PC-9 (cell line): ENCODE measurements around the gene KCNV2. TPM values are rescaled to one million over a fixed set of nuclear protein-coding genes. Genes with fewer than 3 reads are reported as not detected.

ENCODE experiments used
- BruUV-seq: library from RNA; stranded (reverse); fragments of 400-500 nt; replicated peaks from 2 replicates; lab custom pipeline; 2021; lab: Mats Ljungman, UMichigan
- CTCF ChIA-PET: fragments of 300-600 bp; sonication (Branson Sonifier 250); formaldehyde crosslinking; loops from one replicate; lab custom pipeline; 2022; ENCODE audit warnings: antibody characterized with exemption; lab: Charles Lee
- POLR2A ChIA-PET: fragments of 300-600 bp; sonication (Branson Sonifier 250); formaldehyde crosslinking; loops from one replicate; lab custom pipeline; 2022; ENCODE audit warnings: antibody characterized with exemption; ENCODE audit not compliant: unreplicated experiment; lab: Charles Lee
- DNase-seq, 2 experiments: peaks; one replicate each; pipeline versions ENCODE4 v3.0.0 to v3.0.0-alpha.2; 2015 to 2022; ENCODE audit warnings: mixed read lengths in 1 of 2
- H2AFZ ChIP-seq: fragments of 200-600 bp; sonication (generic); 2 replicates; pipeline ENCODE4 v1.8.1; 2017; ENCODE audit warnings: antibody characterized with exemption
- H3F3A ChIP-seq: fragments of 200-600 bp; sonication (generic); 2 replicates; pipeline ENCODE4 v1.8.1; 2017; ENCODE audit warnings: antibody characterized with exemption, mild to moderate bottlenecking, low read depth; ENCODE audit not compliant: insufficient read depth
- H3K27ac ChIP-seq: fragments of 200-600 bp; sonication (generic); 2 replicates; pipeline ENCODE4 v1.6.1; 2016; ENCODE audit warnings: mixed run types
- H3K27me3 ChIP-seq: fragments of 200-600 bp; sonication (generic); 2 replicates; pipeline ENCODE4 v1.6.1; 2016; ENCODE audit warnings: low read depth, mixed run types; ENCODE audit not compliant: insufficient read depth
- H3K36me3 ChIP-seq: fragments of 200-600 bp; sonication (generic); 2 replicates; pipeline ENCODE4 v1.6.1; 2016; ENCODE audit warnings: low read depth, mixed run types
- H3K4me1 ChIP-seq: fragments of 200-600 bp; sonication (generic); replicated peaks from 2 replicates; pipeline ENCODE4 v1.6.1; 2016; ENCODE audit warnings: mixed run types; ENCODE audit not compliant: insufficient read depth
- H3K4me2 ChIP-seq: fragments of 200-600 bp; sonication (generic); 2 replicates; pipeline ENCODE4 v1.6.1; 2017; ENCODE audit warnings: mixed run types
- H3K4me3 ChIP-seq: fragments of 200-600 bp; sonication (generic); 2 replicates; pipeline ENCODE4 v1.6.1; 2016; ENCODE audit warnings: mixed run types
- H3K79me2 ChIP-seq: fragments of 200-600 bp; sonication (generic); 2 replicates; pipeline ENCODE4 v1.6.1; 2017; ENCODE audit warnings: low read depth, mixed run types
- H3K9me2 ChIP-seq: fragments of 200-600 bp; sonication (generic); 2 replicates; pipeline ENCODE4 v1.8.1; 2017; ENCODE audit warnings: mild to moderate bottlenecking; ENCODE audit not compliant: insufficient read depth
- H3K9me3 ChIP-seq: fragments of 200-600 bp; sonication (generic); 2 replicates; pipeline ENCODE4 v1.8.1; 2016; ENCODE audit warnings: low read depth; ENCODE audit not compliant: insufficient read depth
- H4K20me1 ChIP-seq: fragments of 200-600 bp; sonication (generic); 2 replicates; pipeline ENCODE4 v1.8.1; 2017; ENCODE audit not compliant: insufficient read depth
- EZH2 ChIP-seq: fragments of 200-600 bp; sonication (generic); IDR thresholded peaks from 2 replicates; pipeline ENCODE4 v1.8.0; 2017; ENCODE audit warnings: antibody characterized with exemption, low read depth
- intact Hi-C: fragments of 100-400 bp; cut with micrococcal nuclease; formaldehyde crosslinking; loops from one replicate; pipeline ENCODE4 v1.10.0; 2022; ENCODE audit not compliant: unreplicated experiment
- total RNA-seq: library from RNA; stranded (reverse); gene quantifications from 2 replicates; pipeline ENCODE4 v1.2.3, GENCODE V29; 2021
- TF ChIP-seq, protein P1 (sequence below): fragments of 200-600 bp; sonication (generic); conservative IDR thresholded peaks from 2 replicates; pipeline ENCODE4 v1.6.1; 2017; ENCODE audit warnings: mixed run types, antibody characterized with exemption, mild to moderate bottlenecking, moderate library complexity

The KCNV2 gene
- total RNA-seq, 1 experiment from 2014 or later: not detected

DNA sequence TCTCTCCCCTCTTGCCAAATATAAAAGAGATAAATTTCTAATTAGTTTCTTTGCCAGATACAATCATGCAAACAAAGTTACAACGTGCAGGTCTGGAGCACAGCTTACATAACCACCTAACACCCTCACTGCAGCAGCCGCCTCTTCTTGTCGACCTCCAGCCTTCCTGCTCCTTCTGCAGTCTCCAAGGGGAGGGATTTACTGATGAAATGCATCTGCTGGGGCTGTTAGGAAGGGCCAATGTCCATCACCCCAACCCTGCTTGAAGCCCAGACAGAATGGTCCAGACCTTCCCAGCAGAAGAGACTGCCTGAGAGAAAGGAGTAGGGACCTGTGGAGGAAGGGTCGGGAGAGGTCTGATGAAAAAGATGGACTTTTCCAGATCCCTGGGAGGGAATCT is 15.2 kb downstream of the KCNV2 start:
- H3F3A ChIP-seq: no peaks in the 10 kb centered on the region
- H3K79me2 ChIP-seq: no peaks in the 10 kb centered on the region
- H3K27me3 ChIP-seq: no peaks in the 10 kb centered on the region
- no peak for DNase-seq
- H2AFZ ChIP-seq: no peak overlapping the region
- no peak overlapping the region for H3K27ac ChIP-seq
- no peaks in the 10 kb centered on the region for H3K9me2 ChIP-seq
- intact Hi-C loops: no loop called here
- no peak overlapping the region for H3K4me3 ChIP-seq
- no peak for TF ChIP-seq EZH2
- TF ChIP-seq, protein P1, sequence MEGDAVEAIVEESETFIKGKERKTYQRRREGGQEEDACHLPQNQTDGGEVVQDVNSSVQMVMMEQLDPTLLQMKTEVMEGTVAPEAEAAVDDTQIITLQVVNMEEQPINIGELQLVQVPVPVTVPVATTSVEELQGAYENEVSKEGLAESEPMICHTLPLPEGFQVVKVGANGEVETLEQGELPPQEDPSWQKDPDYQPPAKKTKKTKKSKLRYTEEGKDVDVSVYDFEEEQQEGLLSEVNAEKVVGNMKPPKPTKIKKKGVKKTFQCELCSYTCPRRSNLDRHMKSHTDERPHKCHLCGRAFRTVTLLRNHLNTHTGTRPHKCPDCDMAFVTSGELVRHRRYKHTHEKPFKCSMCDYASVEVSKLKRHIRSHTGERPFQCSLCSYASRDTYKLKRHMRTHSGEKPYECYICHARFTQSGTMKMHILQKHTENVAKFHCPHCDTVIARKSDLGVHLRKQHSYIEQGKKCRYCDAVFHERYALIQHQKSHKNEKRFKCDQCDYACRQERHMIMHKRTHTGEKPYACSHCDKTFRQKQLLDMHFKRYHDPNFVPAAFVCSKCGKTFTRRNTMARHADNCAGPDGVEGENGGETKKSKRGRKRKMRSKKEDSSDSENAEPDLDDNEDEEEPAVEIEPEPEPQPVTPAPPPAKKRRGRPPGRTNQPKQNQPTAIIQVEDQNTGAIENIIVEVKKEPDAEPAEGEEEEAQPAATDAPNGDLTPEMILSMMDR: no peak
- no peaks in the 10 kb centered on the region for H3K4me1 ChIP-seq
- POLR2A ChIA-PET: no interaction called here
- H3K4me2 ChIP-seq: no peak overlapping the region
- no peaks in the 10 kb centered on the region for H4K20me1 ChIP-seq
- CTCF ChIA-PET: no interaction called here
- H3K36me3 ChIP-seq: no peaks in the 10 kb centered on the region
- H3K9me3 ChIP-seq: no peaks in the 10 kb centered on the region
- BruUV-seq: no TSS peak

DNA sequence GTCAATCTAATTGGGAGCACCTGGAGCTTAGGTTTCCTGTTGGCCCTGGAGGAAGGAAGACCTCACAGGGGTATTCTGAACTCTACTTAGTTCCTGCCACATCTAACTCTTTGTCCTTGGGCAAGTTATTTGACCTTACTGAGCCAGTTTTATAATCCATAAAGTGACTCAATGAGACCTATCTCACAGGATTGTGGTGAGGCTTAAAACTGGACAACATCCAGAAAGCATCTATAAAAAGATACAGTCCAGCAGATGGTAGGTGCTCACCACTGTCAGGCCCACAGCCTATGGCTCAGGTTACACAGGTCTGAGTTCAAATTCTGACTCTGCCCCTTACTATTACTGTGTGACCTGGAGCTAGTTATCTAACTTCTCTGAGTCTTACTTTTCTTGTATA is 23.3 kb downstream of the KCNV2 start:
- H3F3A ChIP-seq: no peaks in the 10 kb centered on the region
- intact Hi-C loops: no loop called here
- H3K36me3 ChIP-seq: no peaks in the 10 kb centered on the region
- H3K9me2 ChIP-seq: no peaks in the 10 kb centered on the region
- CTCF ChIA-PET: no interaction called here
- POLR2A ChIA-PET: no interaction called here
- no peak overlapping the region for H2AFZ ChIP-seq
- no peaks in the 10 kb centered on the region for H3K9me3 ChIP-seq
- no peak overlapping the region for H3K4me2 ChIP-seq
- no TSS peak for BruUV-seq
- H3K27me3 ChIP-seq: no peaks in the 10 kb centered on the region
- DNase-seq: no peak
- no peak overlapping the region for H3K4me3 ChIP-seq
- no peaks in the 10 kb centered on the region for H4K20me1 ChIP-seq
- H3K27ac ChIP-seq: no peak overlapping the region
- TF ChIP-seq EZH2: no peak
- TF ChIP-seq, protein P1: no peak
- H3K4me1 ChIP-seq: no peaks in the 10 kb centered on the region
- H3K79me2 ChIP-seq: no peaks in the 10 kb centered on the region

DNA sequence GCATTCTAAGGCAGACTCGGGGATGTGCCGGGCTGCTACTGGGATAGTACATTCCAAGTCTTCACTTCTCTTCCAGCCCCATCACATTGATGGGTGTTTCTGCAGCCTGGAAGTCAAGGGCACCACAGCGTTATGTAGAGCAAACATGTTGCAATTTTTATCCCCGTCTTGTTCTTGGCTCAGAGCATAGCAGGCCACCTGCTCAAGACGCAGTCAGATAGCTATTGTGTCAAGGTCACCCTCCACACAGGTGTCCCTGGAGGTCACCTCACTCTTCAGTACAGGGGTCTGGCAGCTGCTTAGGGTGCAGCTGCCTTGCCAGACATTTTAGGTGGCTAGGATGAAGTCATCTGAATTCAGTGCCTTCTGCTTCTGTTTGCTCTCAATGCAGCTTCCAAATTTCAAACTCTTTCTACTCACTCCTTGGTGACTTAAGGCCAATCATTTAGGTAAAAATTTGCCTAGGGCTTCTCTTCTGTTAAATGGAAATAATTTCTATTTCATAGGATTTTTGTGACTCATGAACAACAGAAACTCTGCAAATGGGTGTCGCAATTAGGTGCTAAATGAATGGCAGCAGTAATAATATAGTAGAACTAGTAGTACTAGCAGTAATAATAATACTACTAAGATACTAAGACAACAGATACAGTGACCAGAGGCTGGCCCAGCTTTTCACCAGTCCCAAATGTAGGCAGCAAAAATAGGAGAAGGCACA is 24.3 kb downstream of the KCNV2 start:
- DNase-seq: no peak
- H3K9me3 ChIP-seq: no peaks in the 10 kb centered on the region
- TF ChIP-seq, protein P1: no peak
- no peak for TF ChIP-seq EZH2
- H3K36me3 ChIP-seq: no peaks in the 10 kb centered on the region
- no peaks in the 10 kb centered on the region for H3K9me2 ChIP-seq
- no peaks in the 10 kb centered on the region for H4K20me1 ChIP-seq
- H3F3A ChIP-seq: no peaks in the 10 kb centered on the region
- no peak overlapping the region for H3K4me3 ChIP-seq
- no peaks in the 10 kb centered on the region for H3K79me2 ChIP-seq
- H2AFZ ChIP-seq: no peak overlapping the region
- no peaks in the 10 kb centered on the region for H3K4me1 ChIP-seq
- no peaks in the 10 kb centered on the region for H3K27me3 ChIP-seq
- no peak overlapping the region for H3K27ac ChIP-seq
- BruUV-seq: no TSS peak
- ChIA-PET CTCF (no interaction called here), POLR2A (no interaction called here)
- H3K4me2 ChIP-seq: no peak overlapping the region
- intact Hi-C loops: no loop called here
